GM23338 (cell line): ENCODE measurements around the gene BACE2. TPM values are rescaled to one million over a fixed set of nuclear protein-coding genes. Genes with fewer than 3 reads are reported as not detected.

Experiments used
- ATAC-seq: fragments of 200-7000 bp; cut with Tn5 transposase; 3 replicates; pipeline ENCODE4 v1.9.1; 2020
- DNase-seq: peaks from one replicate; pipeline ENCODE4 v3.0.0-alpha.2; 2015; ENCODE audit warnings: low spot score
- H2AFZ ChIP-seq: fragments of 200-600 bp; sonication (generic); 2 replicates; pipeline ENCODE4 v1.8.0; 2016; ENCODE audit warnings: antibody characterized with exemption, mild to moderate bottlenecking, moderate library complexity
- H3F3A ChIP-seq: fragments of 200-600 bp; sonication (generic); replicated peaks from 2 replicates; pipeline ENCODE4 v1.8.0; 2017; ENCODE audit warnings: antibody characterized with exemption, mixed run types, low read depth
- H3K27ac ChIP-seq: fragments of 200-600 bp; sonication (generic); 2 replicates; pipeline ENCODE4 v1.6.1; 2016; ENCODE audit warnings: low read depth
- H3K27me3 ChIP-seq: fragments of 200-600 bp; sonication (generic); 2 replicates; pipeline ENCODE4 v1.8.0; 2016; ENCODE audit warnings: mild to moderate bottlenecking, mixed run types, moderate library complexity; ENCODE audit not compliant: insufficient read depth
- H3K36me3 ChIP-seq: fragments of 200-600 bp; sonication (generic); 2 replicates; pipeline ENCODE4 v1.8.0; 2016; ENCODE audit warnings: mild to moderate bottlenecking; ENCODE audit not compliant: insufficient read depth
- H3K4me1 ChIP-seq: fragments of 200-600 bp; sonication (generic); 2 replicates; pipeline ENCODE4 v1.8.0; 2016; ENCODE audit warnings: mild to moderate bottlenecking, moderate library complexity; ENCODE audit not compliant: insufficient read depth
- H3K4me2 ChIP-seq: fragments of 200-600 bp; sonication (generic); 2 replicates; pipeline ENCODE4 v1.7.1; 2017; ENCODE audit warnings: mixed run types
- H3K4me3 ChIP-seq: fragments of 200-600 bp; sonication (generic); 2 replicates; pipeline ENCODE4 v1.6.1; 2016; ENCODE audit warnings: mixed run types
- H3K79me2 ChIP-seq: fragments of 200-600 bp; sonication (generic); replicated peaks from 2 replicates; pipeline ENCODE4 v1.8.0; 2017; ENCODE audit warnings: mild to moderate bottlenecking; ENCODE audit not compliant: insufficient read depth
- H3K9me2 ChIP-seq: fragments of 200-600 bp; sonication (generic); 2 replicates; pipeline ENCODE4 v1.8.0; 2017; ENCODE audit not compliant: insufficient read depth
- H4K20me1 ChIP-seq: fragments of 200-600 bp; sonication (generic); replicated peaks from 2 replicates; pipeline ENCODE4 v1.8.0; 2017; ENCODE audit warnings: mild to moderate bottlenecking; ENCODE audit not compliant: insufficient read depth
- H3K27ac Mint-ChIP-seq: 2 replicates; pipeline ENCODE4 v1.8.0; 2020; ENCODE audit warnings: inconsistent platforms, mild to moderate bottlenecking, moderate library complexity, mixed read lengths
- H3K27me3 Mint-ChIP-seq: 3 replicates; pipeline ENCODE4 v1.8.0; 2022; ENCODE audit warnings: low read depth, mild to moderate bottlenecking, moderate library complexity, mixed read lengths, inconsistent platforms; ENCODE audit not compliant: insufficient read depth, poor library complexity
- H3K36me3 Mint-ChIP-seq: 3 replicates; pipeline ENCODE4 v1.8.0; 2021; ENCODE audit warnings: low read depth, mild to moderate bottlenecking, inconsistent platforms, moderate library complexity, mixed read lengths
- H3K4me1 Mint-ChIP-seq: 3 replicates; pipeline ENCODE4 v1.8.0; 2020; ENCODE audit warnings: mild to moderate bottlenecking, inconsistent platforms, mixed read lengths
- H3K4me3 Mint-ChIP-seq: 3 replicates; pipeline ENCODE4 v1.8.0; 2021; ENCODE audit warnings: moderate library complexity, mild to moderate bottlenecking, inconsistent platforms, mixed read lengths
- H3K9me3 Mint-ChIP-seq: 3 replicates; pipeline ENCODE4 v1.8.0; 2020; ENCODE audit warnings: moderate library complexity, mild to moderate bottlenecking, inconsistent platforms, mixed read lengths
- CREB1 ChIP-seq: fragments of 250-450 bp; sonication (Bioruptor Pico); IDR thresholded peaks from 2 replicates; pipeline ENCODE4 v1.5.0; 2020; ENCODE audit warnings: low read depth, mild to moderate bottlenecking, moderate library complexity
- ETS1 ChIP-seq: IDR thresholded peaks from 2 replicates; pipeline ENCODE4 v1.6.1; 2016; ENCODE audit warnings: antibody characterized with exemption
- NANOG ChIP-seq: IDR thresholded peaks from 2 replicates; pipeline ENCODE4 v1.6.1; 2016; ENCODE audit warnings: antibody characterized with exemption, borderline replicate concordance
- POLR2AphosphoS5 ChIP-seq: IDR thresholded peaks from 2 replicates; pipeline ENCODE4 v1.6.1; 2016; ENCODE audit warnings: antibody characterized with exemption, low read depth
- ZNF462 ChIP-seq: fragments of 250-450 bp; sonication (Bioruptor Pico); IDR thresholded peaks from 2 replicates; pipeline ENCODE4 v1.5.0; 2020; ENCODE audit warnings: mild to moderate bottlenecking, moderate library complexity
- polyA plus RNA-seq: library from polyadenylated mRNA; unstranded; fragments of >200 nt; fragmentation: Nextera tagmentation; extraction: Ambion mirVana; gene quantifications from 2 replicates; pipeline ENCODE4 v1.2.1, GENCODE V29; 2016
- total RNA-seq: library from RNA; depleted of rRNA; stranded (reverse); fragments of >200 nt; shearing (Covaris generic); gene quantifications from 2 replicates; pipeline ENCODE4 v1.2.3, GENCODE V29; 2014

Gene BACE2
- total and polyA plus RNA-seq, 2 experiments from 2014 or later: 3.5 to 6.8 TPM

GRCh38 chr21:41317458-41317857, 149.5 kb downstream of the BACE2 start (continued):
- TF ChIP-seq ZNF462 (no peak), NANOG (no peak), ETS1 (no peak)

GRCh38 chr21:41318218-41318617, 150.3 kb downstream of the BACE2 start:
- no peak overlapping the region for H3K4me3 Mint-ChIP-seq
- H3K27me3 Mint-ChIP-seq: peaks cover 11% of the 10 kb centered on the region

More at GRCh38 chr21:41318218-41318617, 150.3 kb downstream of the BACE2 start:
- Mint-ChIP-seq H3K9me3 (no peaks in the 10 kb centered on the region; the same call in 2 of the 3 replicates), H3K36me3 (no peaks in the 10 kb centered on the region), H3K27ac (no peak overlapping the region), H3K4me1 (peaks cover 14% of the 10 kb centered on the region)
- no peak for TF ChIP-seq NANOG
- no peak for TF ChIP-seq CREB1 (CRISPR knock-in tag)
- TF ChIP-seq ZNF462: no peak
- no peak for TF ChIP-seq POLR2AphosphoS5
- peaks cover 5% of the 10 kb centered on the region for H3K4me1 ChIP-seq
- H3K9me2 ChIP-seq: no peaks in the 10 kb centered on the region
- H3K79me2 ChIP-seq: no peaks in the 10 kb centered on the region
- peaks cover 24% of the 10 kb centered on the region for H3K27me3 ChIP-seq
- H3K4me3 ChIP-seq: no peak overlapping the region
- no peak for DNase-seq
- no peaks in the 10 kb centered on the region for H3K36me3 ChIP-seq
- no peak overlapping the region for H2AFZ ChIP-seq
- H3F3A ChIP-seq: no peaks in the 10 kb centered on the region
- no peak for ATAC-seq
- no peak overlapping the region for H3K27ac ChIP-seq
- no peak overlapping the region for H3K4me2 ChIP-seq
- H4K20me1 ChIP-seq: no peaks in the 10 kb centered on the region
